ENCODE data around the gene RAB44. TPM values are rescaled to one million over a fixed set of nuclear protein-coding genes. Genes with fewer than 3 reads are reported as not detected.

RAB44 gene
- total and polyA plus RNA-seq, 2 donors (not counting 1 experiment from before 2014, with no cell fraction given), result 0.15 to 0.16 TPM

DNA sequence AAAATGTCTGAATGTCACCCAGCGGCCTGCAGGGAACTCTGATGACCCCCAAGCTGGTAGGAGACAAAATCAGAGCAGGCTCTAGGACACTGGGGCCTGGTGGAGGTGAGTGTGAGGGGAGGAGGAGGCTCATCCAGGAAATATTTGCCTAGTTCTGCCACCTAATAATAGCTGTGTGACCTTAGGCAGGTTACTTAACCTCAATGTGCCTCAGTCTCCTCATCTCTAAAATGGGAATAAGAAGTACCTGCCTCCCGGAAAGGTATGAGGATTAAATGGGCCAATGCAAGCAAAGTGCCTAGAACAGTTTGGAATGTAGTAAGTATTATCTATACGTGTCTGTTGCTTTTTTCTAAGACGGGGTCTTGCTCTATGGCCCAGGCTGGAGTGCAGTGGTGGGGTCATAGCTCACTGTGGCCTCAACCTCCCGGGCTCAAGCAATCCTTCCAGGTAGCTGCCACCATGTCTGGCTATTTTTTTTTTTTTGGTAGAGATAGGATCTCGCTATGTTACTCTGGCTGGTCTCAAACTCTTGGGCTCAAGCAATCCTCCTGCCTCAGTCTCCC lies 60.4 kb downstream of the RAB44 start:
- H3K9ac ChIP-seq (ENCODE audit: low read length), result peak overlapping the region; percentile 79
- ATAC-seq (ENCODE audit: low read depth), result no peak
- no peak overlapping the region for H2AFZ ChIP-seq (ENCODE audit: insufficient read depth, low read depth, low read length, poor library complexity, severe bottlenecking)
- Mint-ChIP-seq H3K27me3 (no peaks in the 10 kb centered on the region), H3K27ac (peak overlapping the region; percentile 85), H3K9me3 (ENCODE audit: insufficient read depth) (no peaks in the 10 kb centered on the region), H3K4me1 (peaks cover 68% of the 10 kb centered on the region), H3K4me3 (peak overlapping the region; percentile 86)
- peak overlapping the region; percentile 89 for H3K4me2 ChIP-seq (replicated peaks; ENCODE audit: low read depth, low read length, poor library complexity, severe bottlenecking)
- no peaks in the 10 kb centered on the region for H3K27me3 ChIP-seq (replicated peaks in 1 of 4; ENCODE audit: control extremely low read depth in 1 of 4, control insufficient read depth in 3 of 4, insufficient read depth in 4 of 4, low read length in 3 of 4)
- WGBS (ENCODE audit: insufficient coverage), result 90% methylated on average over 3 of the region's 6 CpGs
- TF ChIP-seq, protein P1, sequence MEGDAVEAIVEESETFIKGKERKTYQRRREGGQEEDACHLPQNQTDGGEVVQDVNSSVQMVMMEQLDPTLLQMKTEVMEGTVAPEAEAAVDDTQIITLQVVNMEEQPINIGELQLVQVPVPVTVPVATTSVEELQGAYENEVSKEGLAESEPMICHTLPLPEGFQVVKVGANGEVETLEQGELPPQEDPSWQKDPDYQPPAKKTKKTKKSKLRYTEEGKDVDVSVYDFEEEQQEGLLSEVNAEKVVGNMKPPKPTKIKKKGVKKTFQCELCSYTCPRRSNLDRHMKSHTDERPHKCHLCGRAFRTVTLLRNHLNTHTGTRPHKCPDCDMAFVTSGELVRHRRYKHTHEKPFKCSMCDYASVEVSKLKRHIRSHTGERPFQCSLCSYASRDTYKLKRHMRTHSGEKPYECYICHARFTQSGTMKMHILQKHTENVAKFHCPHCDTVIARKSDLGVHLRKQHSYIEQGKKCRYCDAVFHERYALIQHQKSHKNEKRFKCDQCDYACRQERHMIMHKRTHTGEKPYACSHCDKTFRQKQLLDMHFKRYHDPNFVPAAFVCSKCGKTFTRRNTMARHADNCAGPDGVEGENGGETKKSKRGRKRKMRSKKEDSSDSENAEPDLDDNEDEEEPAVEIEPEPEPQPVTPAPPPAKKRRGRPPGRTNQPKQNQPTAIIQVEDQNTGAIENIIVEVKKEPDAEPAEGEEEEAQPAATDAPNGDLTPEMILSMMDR (IDR thresholded peaks at IDR 0.05), result no peak
- no peak for TF ChIP-seq EZH2 (IDR thresholded peaks at IDR 0.05; ENCODE audit: borderline replicate concordance, insufficient read depth, low read depth, low read length, poor library complexity, severe bottlenecking)
- ChIA-PET POLR2A (interaction anchor here (0.5 to 2.2 kb wide), 7 partner anchors 10 to 432 kb away, joined by 4 to 13 read pairs (median 6); partner anchors contain the start of gene CDKN1A), CTCF (interaction anchor here (0.8 to 9.5 kb wide), 42 partner anchors 10 to 457 kb away, joined by 3 to 215 read pairs (median 8); partner anchors contain the start of genes CDKN1A and PPIL1)
- DNase-seq, result no peak
- intact Hi-C loops (cut with micrococcal nuclease), result loop anchor here (2.0 to 5.0 kb wide), 4 partner anchors 75 to 455 kb away; partner anchors contain the start of genes FGD2 and STK38
- peak overlapping the region in 1 of 5 experiments; percentile 91 for H3K4me3 ChIP-seq (ENCODE audit: control extremely low read depth in 1 of 5, extremely low read depth in 1 of 5, insufficient read depth in 1 of 5, low read depth in 2 of 5, low read length in 4 of 5)
- H3K36me3 ChIP-seq (replicated peaks in 1 of 2; ENCODE audit: control extremely low read depth in 1 of 2, control insufficient read depth in 1 of 2, extremely low read depth in 1 of 2, insufficient read depth in 2 of 2, low read length in 1 of 2), result peaks cover 0 to 23% of the 10 kb centered on the region in 2 experiments
- H3K27ac ChIP-seq (ENCODE audit: low read length in 2 of 2), result peak overlapping the region; percentile 91 to 95
- H4K20me1 ChIP-seq (ENCODE audit: control insufficient read depth, insufficient read depth, low read length, poor library complexity, severe bottlenecking), result no peaks in the 10 kb centered on the region
- H3K9me3 ChIP-seq (ENCODE audit: control extremely low read depth in 1 of 3, control insufficient read depth in 2 of 3, insufficient read depth in 1 of 3, low read length in 2 of 3), result peaks cover 0 to 3% (median 0%) of the 10 kb centered on the region in 3 donors
- peaks cover 60 to 74% of the 10 kb centered on the region in 2 donors for H3K4me1 ChIP-seq (ENCODE audit: control insufficient read depth in 2 of 2, insufficient read depth in 2 of 2, low read length in 2 of 2)
- peaks cover 14% of the 10 kb centered on the region for H3K79me2 ChIP-seq (ENCODE audit: control insufficient read depth, insufficient read depth, low read length)
